ENCODE results near the gene GSTM2. TPM values are rescaled to one million over a fixed set of nuclear protein-coding genes. Genes with fewer than 3 reads are reported as not detected.
"Not testable (repeated sequence)": the region's sequence is repeated elsewhere in the genome, so short reads cannot be mapped to it uniquely, and the experiment has no call there.

GSTM2 gene
- total RNA-seq, 2 donors from 2014 or later, result 36.7 to 44.4 TPM

DNA sequence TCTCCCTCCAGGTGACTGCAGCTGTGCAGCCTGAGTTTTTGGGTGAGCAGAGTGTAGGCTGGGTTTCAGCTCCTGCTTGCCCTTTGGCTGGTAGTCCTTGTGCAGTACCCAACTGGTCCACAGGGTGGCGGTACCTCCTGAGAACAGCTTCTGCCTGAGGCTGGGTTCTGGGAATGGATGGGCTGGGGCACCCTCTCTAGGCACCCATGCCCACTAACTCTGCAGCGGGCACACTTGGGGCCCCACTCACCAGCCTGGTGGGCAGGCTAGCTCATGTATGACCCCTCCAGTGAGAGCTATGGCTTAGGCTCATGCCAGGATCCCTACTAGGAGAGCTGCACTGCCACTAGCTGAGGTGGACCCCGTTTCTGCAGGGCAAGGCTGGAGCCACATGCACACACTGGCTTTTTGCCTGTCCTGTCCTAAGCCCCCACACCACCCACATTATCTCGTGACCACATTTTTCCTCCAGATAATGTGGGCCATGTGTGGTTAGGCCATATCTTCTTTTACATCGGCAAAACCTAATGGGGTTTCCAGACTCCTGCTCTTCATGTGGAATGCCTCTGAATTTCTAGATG lies 27.5 kb upstream of the GSTM2 start:
- peak; percentile 85 for DNase-seq
- peak; percentile 68 to 70 for ATAC-seq
- intact Hi-C loops (cut with DNase I), result loop anchor here (5.0 to 10.0 kb wide), 3 partner anchors 132 to 344 kb away; partner anchors contain the start of gene AHCYL1 (in 2 of the 2)

DNA sequence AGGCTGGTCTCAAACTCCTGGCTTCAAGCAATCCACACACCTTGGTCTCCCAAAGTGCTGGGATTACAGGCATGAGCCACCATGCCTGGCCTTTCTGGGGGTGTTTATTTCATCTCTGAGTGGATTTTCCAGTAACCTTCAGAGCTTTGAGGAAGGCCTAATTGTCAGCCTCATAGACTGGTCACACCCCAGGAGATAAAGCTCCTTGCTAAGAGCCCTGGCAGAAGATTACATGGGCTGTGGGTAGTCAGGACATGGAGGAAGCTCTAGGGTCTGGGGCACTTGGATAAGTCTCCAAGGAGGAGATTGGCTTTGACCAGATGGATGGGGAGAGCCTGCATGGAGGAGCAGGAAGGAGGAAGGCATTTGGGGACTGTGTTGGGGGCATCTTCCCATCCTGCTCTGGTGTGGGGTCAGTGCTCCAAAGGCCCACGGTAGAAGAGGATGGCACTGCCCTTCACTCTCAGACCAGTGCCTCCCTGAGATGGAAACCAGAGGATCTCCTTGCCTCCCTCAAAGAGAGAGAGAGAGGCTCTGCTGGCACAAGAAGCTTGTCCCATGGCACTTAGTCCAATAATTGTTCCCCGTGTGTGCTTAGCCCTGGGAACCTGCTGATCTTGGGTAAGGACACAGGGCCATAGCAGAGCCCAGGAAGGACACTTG lies 26.6 kb upstream of the GSTM2 start:
- intact Hi-C loops (cut with DNase I), result loop anchor here (5.0 to 10.0 kb wide), 3 partner anchors 131 to 344 kb away; partner anchors contain the start of gene AHCYL1 (in 2 of the 2)
- DNase-seq (no peak), ATAC-seq (no peak)

DNA sequence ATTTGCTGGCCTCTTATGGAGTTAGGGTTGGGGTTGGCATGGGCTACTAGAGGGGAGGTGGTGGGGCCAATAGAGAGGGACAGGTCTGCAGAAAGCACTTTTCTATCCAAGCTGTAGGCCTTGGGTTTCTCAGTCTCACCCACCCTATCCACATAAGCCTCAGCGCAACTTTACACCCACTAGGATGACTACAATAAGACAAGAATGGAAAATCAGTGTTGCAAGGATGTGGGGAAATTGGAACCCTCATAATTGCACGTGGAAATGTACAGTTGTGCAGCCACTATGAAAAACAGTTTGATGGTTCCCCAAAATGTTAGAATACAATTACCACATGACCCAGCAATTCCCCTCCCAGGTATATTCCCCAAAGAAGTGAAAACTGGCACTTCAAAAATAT lies 26.0 kb upstream of the GSTM2 start:
- ATAC-seq (no peak), DNase-seq (no peak)
- intact Hi-C loops (cut with DNase I), result loop anchor here (1.0 to 10.0 kb wide), 4 partner anchors 130 to 343 kb away; partner anchors contain the start of gene AHCYL1 (in 2 of the 2)

DNA sequence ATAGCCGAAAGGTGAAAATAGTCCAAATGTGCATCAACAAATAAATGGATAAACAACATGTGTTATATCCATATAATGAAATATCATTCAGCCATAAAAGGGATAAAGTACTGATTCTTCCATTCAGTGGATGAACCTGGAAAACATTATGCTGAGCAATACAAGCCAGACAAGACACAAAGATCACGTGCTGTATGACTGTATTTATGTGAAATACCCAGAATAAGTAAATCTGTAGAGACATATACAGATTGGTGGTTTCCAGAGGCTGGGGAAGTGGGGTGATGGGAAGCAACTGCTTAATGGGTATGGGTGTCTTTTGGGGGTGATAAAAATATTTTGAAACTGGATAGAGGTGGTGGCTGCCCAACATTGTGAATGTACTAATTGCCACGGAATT lies 25.2 kb upstream of the GSTM2 start:
- intact Hi-C loops (cut with DNase I), result loop anchor here (1.0 to 10.0 kb wide), 4 partner anchors 130 to 342 kb away; partner anchors contain the start of gene AHCYL1 (in 2 of the 2)
- ATAC-seq (no peak), DNase-seq (no peak)

DNA sequence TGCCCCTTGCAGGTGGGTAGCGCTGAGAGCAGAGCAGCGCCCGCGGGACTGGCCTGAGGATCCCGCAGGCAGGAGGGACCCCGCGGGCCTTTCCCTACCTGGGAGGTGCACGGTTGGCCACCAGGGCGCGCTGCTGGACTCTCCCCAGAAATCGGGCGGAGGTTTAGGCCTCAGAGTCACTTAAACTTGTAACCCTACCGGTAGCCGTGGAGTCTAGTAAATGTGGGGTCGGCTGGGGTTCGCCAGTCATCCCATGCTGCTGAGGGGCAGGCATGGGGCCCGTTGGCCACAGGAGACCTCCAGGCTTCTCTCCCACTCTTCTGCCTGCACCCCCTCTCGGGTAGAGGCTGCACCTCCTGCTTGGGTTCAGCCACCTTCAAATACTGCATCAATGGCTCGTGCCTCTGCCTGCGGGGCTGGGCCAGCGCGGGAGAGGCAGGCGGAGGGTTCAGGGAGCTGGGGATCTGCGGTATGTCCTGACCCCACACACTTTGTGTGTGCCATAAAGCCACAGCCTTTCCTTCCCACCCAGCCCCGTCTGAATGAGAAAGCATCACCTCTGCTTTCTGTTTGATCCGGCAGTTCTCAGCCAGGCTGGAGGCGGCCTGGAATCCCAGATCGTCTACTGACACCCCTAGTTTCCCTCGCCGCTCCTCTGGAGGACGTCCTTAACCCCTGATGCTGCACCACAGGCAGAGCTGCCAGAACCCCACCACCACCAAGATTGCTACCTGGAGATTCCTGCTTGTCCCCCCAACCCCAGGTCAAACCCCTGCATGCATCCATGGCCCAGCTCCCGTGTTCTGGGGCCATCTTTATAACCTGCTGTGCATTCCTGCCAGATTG lies 24.2 kb upstream of the GSTM2 start:
- ATAC-seq, result peak; percentile 89 to 92
- intact Hi-C loops (cut with DNase I), result loop anchor here (5.0 to 10.0 kb wide), 3 partner anchors 129 to 341 kb away; partner anchors contain the start of gene AHCYL1 (in 2 of the 2)
- DNase-seq, result peak; percentile 84

DNA sequence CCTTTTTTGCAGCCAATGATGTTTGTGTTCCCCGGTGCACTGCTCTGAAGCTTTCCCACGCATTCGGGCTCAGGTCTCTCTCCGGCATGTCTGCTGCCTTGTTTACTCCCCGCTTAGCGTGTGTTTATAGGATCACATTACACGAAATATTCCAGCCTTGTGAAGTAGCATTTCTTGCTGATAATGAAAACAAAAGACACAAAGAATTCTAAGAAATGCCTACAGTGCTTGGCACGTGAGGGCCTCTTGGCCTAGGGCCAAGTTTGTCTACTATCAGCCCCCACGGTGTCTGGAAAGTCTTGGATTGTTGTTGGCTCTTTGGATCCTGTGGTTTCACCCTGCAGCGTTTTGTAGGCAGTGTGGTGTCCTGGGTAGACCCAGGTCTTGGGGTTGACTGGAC lies 23.2 kb upstream of the GSTM2 start:
- intact Hi-C loops (cut with DNase I), result loop anchor here (5.0 to 10.0 kb wide), 3 partner anchors 128 to 340 kb away; partner anchors contain the start of gene AHCYL1 (in 2 of the 2)
- ATAC-seq, result no peak
- no peak for DNase-seq

DNA sequence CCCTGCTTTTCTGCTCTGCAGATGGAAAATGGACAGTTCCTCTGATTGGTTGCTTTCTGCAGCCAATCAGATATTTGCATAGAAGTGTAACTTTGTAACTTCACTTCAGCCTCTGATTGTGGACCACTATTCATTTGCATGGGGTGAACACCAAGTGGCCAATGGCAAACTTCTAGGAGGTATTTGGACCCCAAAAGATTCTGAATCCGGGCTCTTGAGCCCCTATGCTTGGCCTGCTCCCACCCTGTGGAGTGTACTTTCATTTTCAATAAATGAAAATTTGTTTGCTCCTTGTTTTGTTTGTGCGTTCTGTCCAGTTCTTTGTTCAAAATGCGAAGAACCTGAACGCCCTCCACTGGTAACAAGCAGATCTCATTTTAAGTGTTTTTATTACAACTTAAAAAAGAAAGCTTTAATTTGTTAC lies 18.4 kb upstream of the GSTM2 start:
- ATAC-seq (peak; percentile 14 to 47), DNase-seq (no peak)
- intact Hi-C loops (cut with DNase I), result loop anchor here in 1 of 2 donors (10.0 kb wide), 1 partner anchor 335 kb away; the partner anchor contains the start of gene AHCYL1

DNA sequence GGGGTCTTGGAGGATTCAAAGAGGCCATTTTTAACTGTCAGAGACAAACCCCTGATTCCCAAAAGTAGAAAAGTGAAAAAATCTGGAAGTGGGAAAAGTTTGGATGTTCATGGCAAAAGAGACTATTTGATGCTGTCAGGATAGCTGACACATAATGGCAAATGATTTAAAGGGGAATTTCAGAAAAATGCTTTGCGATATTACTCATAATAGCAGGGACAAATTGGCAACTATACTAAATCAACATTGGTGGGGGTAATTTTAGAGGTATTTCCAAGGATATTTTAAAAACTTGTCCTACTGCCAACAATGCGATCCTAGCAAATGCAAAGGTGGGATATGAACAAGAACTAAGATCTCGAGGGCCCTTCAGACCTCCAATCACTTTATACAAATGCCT lies 17.2 kb upstream of the GSTM2 start:
- intact Hi-C loops (cut with DNase I), result no loop called here
- ATAC-seq, result no peak

DNA sequence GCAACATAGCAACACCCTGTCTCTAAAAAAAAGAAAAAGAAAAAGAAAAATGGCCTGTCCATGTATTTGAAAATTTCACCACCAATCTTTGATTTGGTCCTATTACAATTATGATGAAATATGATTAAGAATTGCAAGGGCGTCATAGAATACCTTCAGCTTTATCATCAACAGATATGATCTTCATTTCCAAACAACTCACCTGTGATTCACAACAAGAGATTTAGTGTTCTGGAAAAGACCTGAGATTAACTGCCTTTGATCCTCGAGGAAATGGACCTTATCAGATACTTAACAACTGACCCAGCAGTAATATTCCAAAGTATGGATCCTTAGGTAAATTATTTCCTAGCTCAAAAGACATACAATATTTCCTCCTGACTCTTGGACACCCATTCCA lies 15.5 kb upstream of the GSTM2 start:
- DNase-seq (no peak), ATAC-seq (no peak)
- intact Hi-C loops (cut with DNase I), result no loop called here

More for the DNA sequence above, 17.2 kb upstream of the GSTM2 start:
- no peak for DNase-seq

DNA sequence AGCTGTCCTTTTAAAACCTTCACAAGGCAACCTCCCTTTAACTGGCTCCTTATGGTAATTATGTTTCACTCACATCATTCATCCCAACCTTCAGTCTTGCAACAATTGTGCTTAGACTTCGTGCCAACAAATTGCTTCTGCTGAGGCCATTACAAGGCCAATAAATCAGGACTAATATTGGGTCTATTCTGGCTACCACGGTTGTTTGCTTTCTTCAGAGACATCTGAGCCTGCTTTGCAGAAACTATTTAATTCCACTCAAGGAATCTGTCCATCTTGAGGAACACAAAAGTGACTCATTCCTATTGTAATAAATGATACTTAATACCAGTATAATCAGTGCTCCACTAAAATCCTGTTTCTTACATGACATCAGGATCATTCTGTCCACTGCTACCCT lies 14.6 kb upstream of the GSTM2 start:
- intact Hi-C loops (cut with DNase I), result no loop called here
- no peak for DNase-seq
- ATAC-seq, result no peak

DNA sequence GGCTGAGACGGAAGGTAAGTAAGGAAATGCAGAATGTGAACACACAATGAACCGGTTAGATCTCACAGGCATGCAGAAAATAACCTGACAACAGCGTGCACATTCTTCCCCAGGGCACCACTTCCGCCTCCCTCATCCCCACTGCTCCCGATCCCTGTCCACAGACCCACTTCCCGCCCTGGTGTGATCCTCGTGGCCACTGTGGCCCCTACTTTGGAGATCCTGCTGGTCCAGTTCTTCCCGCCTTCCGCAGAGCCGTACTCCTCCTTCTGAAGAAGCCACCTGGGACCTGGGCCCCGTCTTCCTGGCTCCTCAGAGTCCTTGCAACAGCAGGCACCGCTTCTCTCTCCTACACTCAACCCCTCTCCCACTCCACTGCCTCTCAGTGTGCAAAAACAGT lies 13.3 kb upstream of the GSTM2 start:
- intact Hi-C loops (cut with DNase I), result no loop called here
- ATAC-seq, result no peak
- DNase-seq, result no peak

DNA sequence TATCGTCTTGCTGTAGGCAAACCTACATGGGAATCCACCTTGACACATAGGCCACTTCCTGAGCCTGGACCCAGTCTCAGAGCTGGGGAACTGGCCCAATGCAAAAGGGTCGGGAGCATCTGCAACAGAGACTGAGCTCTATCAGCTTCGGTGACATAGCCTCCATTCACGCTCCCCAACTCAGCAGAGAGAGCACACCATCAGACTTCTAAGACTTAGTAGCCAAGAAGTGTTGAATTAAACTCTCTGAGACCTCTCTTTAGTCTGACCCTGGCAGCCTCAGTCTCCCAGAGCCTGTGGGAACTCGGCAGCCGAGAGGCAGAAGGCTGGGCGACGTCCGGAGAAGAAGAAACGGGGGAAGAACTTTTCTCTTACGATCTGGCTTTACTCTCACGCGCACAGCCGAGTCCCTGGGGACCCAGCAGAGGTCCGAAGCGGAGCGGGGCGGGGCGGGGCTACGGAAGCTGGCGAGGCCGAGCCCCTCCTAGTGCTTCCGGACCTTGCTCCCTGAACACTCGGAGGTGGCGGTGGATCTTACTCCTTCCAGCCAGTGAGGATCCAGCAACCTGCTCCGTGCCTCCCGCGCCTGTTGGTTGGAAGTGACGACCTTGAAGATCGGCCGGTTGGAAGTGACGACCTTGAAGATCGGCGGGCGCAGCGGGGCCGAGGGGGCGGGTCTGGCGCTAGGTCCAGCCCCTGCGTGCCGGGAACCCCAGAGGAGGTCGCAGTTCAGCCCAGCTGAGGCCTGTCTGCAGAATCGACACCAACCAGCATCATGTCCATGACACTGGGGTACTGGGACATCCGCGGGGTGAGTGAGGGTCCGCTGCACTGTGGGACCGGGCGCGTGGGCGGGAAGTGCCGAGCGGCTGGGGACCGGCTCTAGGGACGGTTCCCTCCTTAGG lies 12.0 kb upstream of the GSTM2 start, which contains the start of gene GSTM4:
Gene GSTM4, plus strand, starts transcription at position 485 of the 905 bp plus-strand sequence. Its CDS starts 291 bp downstream, at position 776.
- DNase-seq (peak; percentile 92), ATAC-seq (peak; percentile 95 to 97)
- intact Hi-C loops (cut with DNase I), result no loop called here

DNA sequence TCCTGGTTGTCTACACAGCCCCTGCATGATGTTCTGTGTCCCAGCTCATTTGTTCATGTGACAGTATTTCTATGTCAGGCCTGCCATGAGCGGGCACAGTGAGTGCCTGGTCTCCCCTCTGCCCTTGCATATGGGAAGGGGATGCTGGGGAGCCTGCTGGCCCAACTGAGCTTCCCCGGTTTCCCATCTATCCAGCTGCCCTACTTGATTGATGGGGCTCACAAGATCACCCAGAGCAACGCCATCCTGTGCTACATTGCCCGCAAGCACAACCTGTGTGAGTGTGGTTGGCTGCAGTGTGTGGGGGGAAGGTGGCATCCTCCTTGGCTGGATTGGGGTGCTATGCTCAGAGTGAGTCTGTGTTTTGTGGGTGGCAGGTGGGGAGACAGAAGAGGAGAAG lies 10.5 kb upstream of the GSTM2 start:
- DNase-seq, result no peak
- intact Hi-C loops (cut with DNase I), result no loop called here
- no peak for ATAC-seq

DNA sequence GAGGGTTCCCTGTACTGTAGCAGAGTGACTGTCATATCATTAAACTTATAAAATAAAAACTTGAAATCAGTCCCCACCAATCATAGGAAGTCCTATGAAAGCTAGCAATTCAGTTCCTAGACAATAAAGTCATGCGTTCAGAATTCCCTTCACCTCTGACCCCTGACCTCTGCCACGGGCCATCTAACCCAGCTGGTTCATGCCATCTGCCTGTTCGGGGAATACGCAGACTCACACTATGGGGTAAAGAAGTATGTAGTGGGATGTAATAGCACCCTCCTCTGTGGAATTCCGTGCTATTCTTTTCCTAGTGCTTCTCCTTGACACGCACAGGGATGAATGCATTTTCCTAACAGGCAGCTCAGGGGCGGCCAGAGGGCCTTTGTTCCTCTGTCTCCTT lies 9.9 kb upstream of the GSTM2 start:
- intact Hi-C loops (cut with DNase I), result no loop called here
- ATAC-seq (no peak), DNase-seq (no peak)

DNA sequence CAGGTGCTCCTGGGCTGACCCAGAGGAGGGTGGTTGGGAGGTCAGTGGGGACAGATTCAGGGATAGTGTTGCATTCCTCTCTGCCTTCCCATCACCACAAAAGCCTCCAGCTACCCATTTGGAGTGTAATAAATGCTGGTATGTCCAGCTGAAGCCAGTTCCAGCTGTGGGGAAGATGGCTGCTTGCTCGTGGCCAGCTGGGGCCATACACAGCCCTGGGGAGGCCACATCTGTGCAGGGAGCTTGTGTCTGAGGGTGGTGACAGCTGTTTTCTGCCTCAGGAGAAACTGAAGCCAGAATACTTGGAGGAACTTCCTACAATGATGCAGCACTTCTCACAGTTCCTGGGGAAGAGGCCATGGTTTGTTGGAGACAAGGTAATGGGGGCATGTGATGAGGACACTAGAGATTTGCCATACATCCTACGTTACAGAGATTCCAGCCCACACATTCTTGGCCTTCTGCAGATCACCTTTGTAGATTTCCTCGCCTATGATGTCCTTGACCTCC lies 9.3 kb upstream of the GSTM2 start:
- ATAC-seq (no peak), DNase-seq (no peak)
- intact Hi-C loops (cut with DNase I), result no loop called here

DNA sequence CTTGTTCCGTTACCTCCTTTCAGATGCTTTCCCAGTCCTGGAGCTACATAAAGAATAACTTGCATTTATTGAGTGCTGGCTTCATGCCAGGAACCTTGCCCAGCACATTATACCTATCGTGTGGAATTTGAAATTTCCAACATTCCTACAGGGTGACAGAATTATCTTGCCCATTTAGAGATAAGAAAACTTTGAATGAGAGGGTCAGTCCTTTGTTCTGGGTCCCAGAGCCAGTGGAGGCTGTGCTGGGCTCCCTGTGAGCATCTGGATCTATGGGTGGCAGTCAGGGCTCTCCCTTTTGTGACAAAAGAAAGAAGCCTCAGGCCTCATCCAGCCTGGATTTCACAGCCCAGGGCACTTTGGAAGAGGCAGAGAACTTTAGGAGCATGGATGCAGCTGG lies 8.7 kb upstream of the GSTM2 start:
- intact Hi-C loops (cut with DNase I), result no loop called here
- DNase-seq (no peak), ATAC-seq (no peak)

DNA sequence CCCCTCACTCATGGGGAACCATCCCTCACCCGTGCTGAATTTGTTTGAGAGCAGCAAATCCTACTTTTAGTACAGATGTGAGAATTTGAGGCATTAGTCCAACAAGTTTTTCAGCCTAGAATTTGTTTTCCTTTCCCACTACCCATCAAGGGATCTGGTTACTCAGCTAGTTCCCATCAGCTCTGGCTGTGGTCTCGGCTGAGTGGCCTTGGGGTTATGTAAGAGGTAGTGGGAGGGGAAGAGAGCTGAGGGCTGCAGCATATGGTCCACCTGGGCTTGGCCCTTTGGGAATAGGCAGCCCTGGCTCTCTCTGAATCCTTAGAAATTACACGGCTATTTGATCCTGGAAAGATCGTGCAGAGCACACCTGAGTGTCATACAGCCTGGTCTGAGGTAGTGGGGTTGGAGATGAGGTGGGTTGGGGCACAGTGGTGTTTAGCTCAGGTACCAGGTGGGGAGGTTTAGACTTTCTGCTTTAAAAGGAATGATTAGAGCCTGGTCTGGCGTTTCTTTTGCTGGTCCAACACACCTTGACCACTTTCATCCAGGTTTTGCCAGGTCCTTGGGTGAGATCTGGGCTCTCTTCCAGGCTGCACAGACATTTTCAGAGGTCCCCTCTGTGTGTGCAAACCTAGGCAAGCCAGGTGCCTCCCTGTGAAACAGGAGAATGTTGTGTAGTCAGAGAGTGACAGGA lies 7.7 kb upstream of the GSTM2 start:
- intact Hi-C loops (cut with DNase I), result no loop called here
- DNase-seq (no peak), ATAC-seq (no peak)

DNA sequence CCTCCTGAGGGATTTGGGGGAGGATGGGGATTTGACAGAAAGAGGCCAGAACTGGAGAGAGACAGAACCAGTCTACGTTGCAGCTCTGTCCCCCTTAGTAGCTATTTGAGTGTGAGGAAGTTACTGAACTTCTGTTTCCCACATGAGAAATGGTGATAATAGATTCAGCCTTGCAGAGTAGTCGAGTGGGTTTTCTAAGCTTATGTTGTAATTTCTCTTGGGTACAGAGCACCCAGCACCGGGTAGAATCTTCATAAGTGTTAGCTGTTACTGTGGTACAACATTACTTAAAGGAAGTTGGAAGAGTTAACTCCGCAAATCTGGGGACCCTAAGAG lies 7.2 kb upstream of the GSTM2 start:
- intact Hi-C loops (cut with DNase I); DNase-seq; ATAC-seq: not testable (repeated sequence)
